Epithelial cell of esophagus (primary cell): ENCODE results near the gene RXRG.

Experiments
- DNase-seq: peaks from one replicate; pipeline ENCODE4 v3.0.0; 2010; ENCODE audit warnings: low read depth
- H3K4me3 ChIP-seq: 2 replicates; pipeline ENCODE4 v1.5.1; 2011; ENCODE audit warnings: mild to moderate bottlenecking, low read length, control low read depth
- CTCF ChIP-seq: IDR thresholded peaks from 2 replicates; pipeline ENCODE4 v1.5.1; 2011; ENCODE audit warnings: low read depth, mild to moderate bottlenecking, low read length, control low read depth, inconsistent platforms; ENCODE audit not compliant: insufficient read depth; ENCODE audit errors: missing control alignments

RXRG gene

DNA sequence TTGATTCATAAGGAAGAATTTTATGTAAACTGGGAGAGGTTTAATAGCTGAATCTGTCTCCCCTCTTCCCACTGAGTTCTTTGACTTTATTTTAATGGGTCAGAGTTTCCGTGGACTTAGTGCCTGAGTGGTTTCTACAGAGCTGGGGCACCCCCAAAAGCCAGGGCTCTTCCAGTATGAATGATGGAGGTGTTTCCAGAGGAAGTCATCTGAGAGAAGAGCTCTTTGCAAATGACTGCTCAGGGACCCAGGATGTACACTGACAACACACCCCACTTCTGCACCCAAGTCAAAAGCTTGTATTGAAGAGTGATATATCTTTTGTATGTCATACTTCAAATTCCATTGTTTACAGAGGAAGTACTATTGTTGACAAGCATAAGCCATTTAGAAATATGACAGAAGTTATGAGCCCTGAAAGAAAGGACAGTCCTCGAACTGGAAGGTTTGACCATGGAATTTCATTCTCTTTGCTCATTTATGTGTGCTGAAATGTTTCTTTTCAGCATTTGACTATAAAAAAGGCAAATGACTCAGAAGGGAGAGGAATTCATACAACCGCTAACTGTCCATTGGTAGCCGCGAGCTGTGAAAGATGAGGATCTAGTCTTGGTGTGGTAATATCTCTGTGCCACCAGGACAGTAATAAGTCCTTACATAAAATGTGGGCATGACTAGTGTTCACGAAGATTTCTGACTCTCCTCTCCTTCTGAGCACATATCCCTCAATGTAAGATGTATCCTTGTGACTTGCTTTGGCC lies 63.0 kb downstream of the RXRG start:
- no peak for TF ChIP-seq CTCF
- no peak for DNase-seq
- no peak overlapping the region for H3K4me3 ChIP-seq

GRCh38 chr1:165376811-165377311 lies 68.1 kb downstream of the RXRG start:
- no peak for TF ChIP-seq CTCF

GRCh38 chr1:165376041-165376810 lies 68.7 kb downstream of the RXRG start:
- no peak for TF ChIP-seq CTCF
- peak; percentile 64 for DNase-seq
- no peak overlapping the region for H3K4me3 ChIP-seq

More at GRCh38 chr1:165376811-165377311, 68.1 kb downstream of the RXRG start:
- DNase-seq, result no peak
- H3K4me3 ChIP-seq, result no peak overlapping the region

DNA sequence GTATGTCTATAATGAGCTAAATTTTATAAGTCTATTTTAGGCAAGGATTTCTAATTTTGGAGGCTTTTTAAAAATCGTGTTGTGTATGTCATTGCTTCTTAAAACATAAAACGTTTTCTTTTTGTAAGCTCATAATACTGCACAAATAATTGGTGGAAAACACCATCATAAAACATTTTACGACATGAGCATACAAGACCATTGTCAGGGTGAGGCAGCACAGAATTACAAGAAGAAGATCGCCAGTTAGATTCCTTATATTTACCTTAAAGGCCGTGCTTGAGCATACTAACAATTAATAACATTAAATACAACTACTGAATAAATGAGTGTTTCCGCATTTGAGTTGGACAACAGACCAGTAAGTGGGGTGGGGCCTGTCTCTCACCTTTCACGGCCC lies 69.3 kb downstream of the RXRG start:
- no peak for TF ChIP-seq CTCF
- no peak for DNase-seq
- H3K4me3 ChIP-seq, result no peak overlapping the region

DNA sequence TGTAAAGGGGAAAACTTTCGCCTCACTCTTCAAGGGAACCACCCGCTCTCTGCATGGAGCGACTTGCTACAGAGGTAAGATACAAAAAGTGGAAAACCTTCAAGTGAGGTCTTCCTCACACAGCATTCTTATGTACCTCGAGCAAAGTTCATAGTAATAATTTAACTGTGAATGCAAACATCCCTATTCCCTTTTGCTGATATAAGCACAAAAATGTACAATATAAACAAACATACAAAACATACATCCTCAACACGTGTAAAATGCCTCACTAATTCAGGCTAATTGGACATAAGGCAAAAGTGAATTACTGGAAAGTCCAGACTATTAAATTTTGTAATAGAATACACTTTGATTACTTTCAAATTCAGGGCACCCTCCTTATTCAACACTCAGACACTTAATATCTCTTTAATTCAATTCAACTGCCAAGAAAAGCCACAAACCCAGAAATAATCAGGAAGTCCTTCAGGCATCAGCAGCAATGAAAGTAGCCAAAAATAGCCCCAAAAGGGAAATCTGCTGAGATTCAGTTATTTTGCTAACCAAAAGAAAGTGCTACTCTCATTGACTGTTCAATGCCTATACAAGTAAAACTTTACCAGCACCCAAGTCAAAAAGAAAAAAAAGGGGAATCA lies 73.2 kb downstream of the RXRG start:
- DNase-seq, result no peak
- no peak overlapping the region for H3K4me3 ChIP-seq
- no peak for TF ChIP-seq CTCF

GRCh38 chr1:165369255-165369848 lies 75.6 kb downstream of the RXRG start:
- DNase-seq, result peak; percentile 51
- H3K4me3 ChIP-seq, result no peak overlapping the region
- TF ChIP-seq CTCF, result peak; percentile 96
